NCI-H146 treated with DMSO at 0.1 percent for 48 hours (cell line): ENCODE results near the gene NDUFS6.
A peak's percentile ranks its signal among the peaks of the same experiment; 100 is the strongest.

Source experiments
- DNase-seq: peaks from one replicate; lab custom pipeline; 2025; ENCODE audit not compliant: unreplicated experiment; lab: John Stamatoyannopoulos, UW

The NDUFS6 gene

DNA sequence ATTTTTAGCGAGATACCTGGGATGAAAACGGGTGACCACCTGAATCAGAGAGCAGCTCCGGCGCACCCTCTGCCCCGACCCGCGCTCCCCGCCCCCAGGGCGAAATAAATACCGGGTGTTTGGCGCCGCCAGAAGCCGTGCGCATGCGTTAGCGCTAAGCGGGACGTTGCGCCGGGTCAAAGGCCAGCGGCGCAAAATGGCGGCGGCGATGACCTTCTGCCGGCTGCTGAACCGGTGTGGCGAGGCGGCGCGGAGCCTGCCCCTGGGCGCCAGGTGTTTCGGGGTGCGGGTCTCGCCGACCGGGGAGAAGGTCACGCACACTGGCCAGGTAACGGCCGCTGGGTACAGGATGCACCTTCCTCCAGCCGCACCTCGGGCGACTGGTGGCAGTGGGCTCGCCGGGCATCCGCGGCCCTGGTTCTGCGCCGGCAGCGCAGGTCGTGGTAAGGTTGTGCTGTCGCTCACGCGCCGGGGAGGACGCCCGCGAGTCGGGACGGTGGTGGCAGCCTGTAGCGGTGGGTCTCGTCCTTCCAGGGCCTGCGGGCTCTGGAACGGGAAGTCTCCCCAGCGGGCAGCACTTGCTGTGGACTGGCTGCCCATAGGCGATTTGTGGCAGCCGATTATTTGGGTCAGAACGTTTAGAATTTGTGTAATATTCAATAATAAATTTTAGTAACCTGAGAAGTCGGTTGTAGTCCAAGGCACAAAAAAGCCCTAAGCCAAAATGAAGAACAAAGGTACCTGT, at the start of gene NDUFS6:
Gene NDUFS6 (plus strand): TSS at position 186 of the 745 bp plus-strand sequence. CDS start 11 bp downstream, at position 197.
- peak; percentile 78 for DNase-seq

GRCh38 chr5:1751864-1752822, 49.1 kb upstream of the NDUFS6 start:
- DNase-seq: no peak

DNA sequence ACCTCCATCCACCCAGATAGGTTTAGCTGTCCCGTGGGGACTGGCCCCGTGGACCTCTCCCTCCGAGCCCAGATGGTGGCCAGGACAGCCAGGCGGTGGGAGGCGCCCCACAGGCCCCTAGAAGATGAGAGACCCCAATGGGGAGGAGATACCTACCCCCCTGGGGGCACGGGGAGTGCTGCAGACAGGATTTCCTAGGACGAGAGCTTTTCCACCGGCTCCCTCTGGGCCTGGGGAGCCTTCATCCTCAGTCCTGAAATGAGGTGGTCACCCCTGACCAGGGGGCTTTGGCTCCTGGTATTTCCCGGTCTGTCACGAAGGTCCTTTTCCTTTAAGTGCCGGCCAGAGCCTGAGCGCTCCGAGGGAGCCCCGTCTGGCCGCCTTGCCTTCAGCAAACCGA, 48.3 kb upstream of the NDUFS6 start:
- DNase-seq: no peak

DNA sequence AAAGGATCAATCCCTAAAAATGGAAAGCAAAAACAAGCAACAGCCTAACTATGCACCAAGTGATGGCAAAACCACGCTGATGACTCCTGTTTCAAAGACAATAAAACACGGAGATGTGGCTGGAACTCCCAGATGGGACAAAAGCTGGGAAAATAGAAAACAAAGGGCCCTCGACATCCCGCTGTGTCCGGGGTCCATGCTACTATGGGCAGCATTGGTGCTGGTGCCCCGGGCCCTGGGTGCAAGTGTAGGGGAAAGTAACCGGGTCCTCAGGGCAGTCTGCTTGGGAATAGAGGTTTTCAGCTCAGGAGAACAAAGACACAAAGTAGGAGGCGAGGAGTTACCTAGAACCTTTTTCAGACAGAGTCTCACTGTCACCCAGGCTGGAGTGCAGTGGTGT, 47.7 kb upstream of the NDUFS6 start:
- DNase-seq: no peak

- DNase-seq: no peak
These were observed 46.5 kb upstream of the NDUFS6 start for GRCh38 chr5:1754531-1755220.

- DNase-seq: no peak
These were observed 45.8 kb upstream of the NDUFS6 start for GRCh38 chr5:1755321-1755949.

- no peak for DNase-seq
These were observed 44.7 kb upstream of the NDUFS6 start for GRCh38 chr5:1756481-1756880.

DNA sequence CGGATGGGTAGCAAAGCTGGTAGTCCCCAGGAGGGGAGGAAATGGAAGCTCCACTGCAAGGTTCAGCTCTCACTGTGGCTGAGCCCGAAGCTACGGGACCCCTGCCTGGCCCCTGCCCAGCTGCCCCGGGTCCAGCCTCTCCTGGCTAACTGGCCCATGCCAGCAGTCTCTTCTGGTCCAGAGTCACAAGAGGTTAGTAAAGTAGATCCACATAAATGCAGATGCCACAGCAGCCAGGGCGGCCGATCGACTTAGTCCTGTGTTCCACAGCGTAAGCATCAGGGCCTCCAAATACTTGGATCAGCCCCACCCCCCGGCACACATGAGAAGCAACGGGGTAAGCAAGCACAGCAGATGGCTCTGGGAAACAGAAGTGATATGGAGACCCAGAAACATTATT, 43.7 kb upstream of the NDUFS6 start:
- no peak for DNase-seq

GRCh38 chr5:1758574-1758973, 42.6 kb upstream of the NDUFS6 start:
- DNase-seq: no peak

GRCh38 chr5:1759378-1759970, 41.7 kb upstream of the NDUFS6 start:
- no peak for DNase-seq

DNA sequence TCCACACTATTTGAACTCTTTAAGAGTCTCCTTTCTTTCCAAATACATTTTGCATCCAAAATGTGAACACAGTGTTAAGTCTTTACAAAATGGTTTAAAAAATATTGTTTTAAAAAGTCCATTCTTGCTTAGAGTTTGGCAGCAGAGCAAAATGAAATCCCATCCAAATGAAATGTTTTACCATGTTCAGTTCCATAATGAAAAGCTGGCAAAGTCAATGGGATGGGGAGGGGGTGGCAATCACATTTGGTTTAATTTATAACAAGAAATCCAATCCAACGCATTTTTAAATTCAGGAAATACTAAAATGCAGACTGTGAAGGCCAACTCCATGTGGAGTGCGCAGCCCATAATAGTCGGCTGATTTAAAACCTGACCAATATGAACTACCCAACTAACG, 41.0 kb upstream of the NDUFS6 start:
- DNase-seq: no peak

DNA sequence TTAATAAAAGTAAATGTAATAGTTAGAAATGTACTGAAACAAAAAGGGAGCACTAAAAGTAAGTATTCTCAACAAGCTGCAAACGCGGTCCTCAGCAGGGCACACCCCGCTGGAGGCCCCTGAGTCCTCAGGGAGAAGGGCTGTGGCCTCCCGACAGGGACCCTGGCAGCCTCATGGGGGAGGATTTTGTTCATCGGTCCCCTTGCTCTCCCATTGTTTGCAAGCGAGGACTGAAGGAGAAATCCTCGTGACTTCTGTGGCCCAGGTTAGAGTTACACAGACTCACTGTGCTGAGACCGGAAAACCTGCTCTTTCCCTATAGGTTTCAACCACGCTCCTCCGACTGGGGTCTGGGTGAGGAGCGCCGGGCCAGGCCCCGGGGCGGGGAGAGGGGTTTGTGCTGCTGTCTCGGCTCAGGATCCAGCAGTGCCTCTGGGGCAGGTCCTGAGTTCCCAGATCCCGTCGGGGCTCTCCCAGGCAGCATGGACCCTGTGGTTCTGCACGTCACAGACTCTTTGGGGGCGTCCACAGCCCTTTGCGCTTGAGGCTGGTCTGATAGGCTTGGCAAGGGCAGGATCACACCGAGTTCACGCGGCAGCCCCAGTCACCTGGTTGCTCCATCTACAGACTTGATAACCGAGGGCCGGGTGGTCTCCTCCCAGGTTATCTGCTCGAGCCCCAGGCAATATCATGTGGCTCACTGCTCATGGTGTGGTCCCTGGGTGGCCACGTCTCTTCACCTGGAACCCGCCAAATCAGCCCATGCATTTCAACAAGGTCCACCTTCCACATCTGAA, 40.4 kb upstream of the NDUFS6 start:
- DNase-seq: no peak

DNA sequence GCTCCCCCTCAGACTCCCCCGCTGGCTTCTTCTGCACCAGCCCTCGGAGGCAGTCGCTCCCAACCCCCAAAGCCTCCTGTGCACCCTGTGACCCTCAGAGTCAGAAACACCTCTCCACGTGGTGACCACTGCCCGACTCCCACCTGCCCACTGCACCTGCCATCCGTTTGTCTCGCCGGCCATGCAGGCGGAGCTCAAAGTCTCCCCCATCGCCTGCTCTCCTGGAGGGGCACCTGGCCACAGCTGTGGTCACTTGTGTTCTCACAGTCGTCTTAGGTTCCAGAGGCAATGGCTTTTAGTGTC, 39.8 kb upstream of the NDUFS6 start:
- no peak for DNase-seq

- DNase-seq: no peak
These were observed 38.9 kb upstream of the NDUFS6 start for GRCh38 chr5:1762121-1762882.

DNA sequence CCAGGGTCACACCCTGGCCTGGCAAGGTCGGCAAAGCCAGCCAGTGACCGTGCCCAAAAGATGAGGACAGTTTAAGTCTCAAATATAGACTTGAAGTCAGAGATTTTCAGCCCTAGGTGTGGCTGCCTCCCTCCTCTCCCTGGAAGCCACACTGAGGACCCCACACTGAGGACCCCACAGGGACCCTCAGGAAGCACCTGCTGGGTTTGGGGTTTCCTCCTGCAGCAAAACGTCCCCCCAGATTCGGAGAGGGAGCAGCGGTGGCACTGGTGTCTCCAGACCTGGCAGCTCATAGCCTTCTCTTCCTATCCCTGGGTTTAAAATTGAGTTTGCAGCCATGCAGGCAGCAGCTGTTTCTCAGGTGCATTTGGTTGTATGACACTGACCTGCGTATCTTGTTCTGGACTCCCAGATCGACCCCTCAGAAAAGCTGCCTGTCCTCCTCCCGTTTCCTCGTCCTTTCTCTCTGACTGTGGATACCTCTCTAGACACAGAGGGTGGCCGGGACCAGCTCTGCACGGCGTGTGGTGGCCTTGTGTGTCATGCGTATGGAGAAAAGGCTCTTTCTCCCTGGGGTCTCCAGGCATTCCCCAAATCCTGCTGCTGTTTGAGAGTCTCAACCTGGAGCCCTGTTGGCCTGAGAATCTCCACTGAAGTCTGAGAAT, 38.2 kb upstream of the NDUFS6 start:
- no peak for DNase-seq

DNA sequence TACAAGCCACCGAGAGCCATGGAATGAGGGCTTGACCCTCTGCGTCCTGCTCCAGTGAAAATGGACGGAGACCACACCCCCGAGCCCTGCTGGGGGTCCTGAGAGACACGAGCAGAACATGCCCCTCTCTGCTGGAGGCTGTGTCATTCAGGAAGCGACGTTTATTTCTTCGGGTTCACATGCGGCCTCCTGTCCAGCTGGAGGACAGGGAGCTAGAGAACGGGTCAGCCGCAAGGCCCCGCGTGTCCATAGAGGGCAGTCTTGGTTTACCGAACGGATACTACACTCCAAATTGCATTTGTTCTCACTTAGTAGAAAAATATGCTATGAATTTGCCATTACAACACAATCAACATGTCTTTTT, 37.7 kb upstream of the NDUFS6 start:
- DNase-seq: no peak

DNA sequence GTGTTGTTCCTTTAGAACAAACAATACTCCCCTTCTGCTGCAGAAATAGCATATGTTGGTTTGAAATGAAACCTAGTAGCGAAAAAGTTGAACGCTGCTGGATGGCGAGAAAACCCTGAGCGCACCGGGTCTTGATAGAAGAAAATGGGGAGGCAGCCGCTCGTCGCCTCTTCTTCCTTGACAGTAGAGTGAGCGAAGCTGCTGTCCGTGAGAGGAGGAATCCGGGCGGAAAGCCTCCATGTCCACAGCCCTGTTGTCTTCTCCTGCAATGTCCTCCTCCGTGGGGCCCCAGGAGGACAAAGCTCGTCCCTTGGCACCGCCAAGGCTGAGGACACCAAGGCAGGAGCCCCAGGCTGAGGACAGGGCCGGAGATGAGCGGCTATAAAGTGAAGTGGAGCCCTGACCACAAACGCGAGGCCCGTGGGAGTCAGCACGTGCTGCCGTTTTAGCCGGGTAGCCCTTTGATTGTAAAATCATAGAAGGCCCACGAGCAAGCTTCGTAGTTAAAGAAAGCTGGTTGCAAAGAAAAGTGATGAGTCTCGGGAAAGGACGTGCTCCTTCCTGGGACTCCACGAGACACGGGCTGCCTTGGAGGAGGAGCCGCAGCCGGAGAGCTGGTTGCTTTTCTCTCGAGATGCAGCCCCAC, 37.1 kb upstream of the NDUFS6 start:
- no peak for DNase-seq

DNA sequence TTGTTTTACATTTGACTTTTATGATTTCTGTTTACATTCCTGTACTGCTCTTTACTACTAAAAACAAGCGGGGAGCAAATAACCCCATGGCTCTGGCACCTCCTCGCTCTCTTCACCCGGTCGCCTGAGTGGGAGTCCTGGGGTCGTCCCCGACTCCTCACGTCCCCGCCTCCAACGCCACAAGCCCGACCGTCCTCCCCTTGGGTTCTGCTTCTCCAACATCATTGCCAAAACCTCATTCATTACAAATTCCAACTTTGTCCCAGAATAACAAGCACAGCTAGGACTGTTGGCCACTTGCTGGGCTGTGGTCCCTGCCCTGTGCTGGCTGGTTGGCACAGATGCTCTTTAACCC, 36.6 kb upstream of the NDUFS6 start:
- DNase-seq: no peak
